ENCODE measurements around the gene MAD1L1.

MAD1L1 gene

DNA sequence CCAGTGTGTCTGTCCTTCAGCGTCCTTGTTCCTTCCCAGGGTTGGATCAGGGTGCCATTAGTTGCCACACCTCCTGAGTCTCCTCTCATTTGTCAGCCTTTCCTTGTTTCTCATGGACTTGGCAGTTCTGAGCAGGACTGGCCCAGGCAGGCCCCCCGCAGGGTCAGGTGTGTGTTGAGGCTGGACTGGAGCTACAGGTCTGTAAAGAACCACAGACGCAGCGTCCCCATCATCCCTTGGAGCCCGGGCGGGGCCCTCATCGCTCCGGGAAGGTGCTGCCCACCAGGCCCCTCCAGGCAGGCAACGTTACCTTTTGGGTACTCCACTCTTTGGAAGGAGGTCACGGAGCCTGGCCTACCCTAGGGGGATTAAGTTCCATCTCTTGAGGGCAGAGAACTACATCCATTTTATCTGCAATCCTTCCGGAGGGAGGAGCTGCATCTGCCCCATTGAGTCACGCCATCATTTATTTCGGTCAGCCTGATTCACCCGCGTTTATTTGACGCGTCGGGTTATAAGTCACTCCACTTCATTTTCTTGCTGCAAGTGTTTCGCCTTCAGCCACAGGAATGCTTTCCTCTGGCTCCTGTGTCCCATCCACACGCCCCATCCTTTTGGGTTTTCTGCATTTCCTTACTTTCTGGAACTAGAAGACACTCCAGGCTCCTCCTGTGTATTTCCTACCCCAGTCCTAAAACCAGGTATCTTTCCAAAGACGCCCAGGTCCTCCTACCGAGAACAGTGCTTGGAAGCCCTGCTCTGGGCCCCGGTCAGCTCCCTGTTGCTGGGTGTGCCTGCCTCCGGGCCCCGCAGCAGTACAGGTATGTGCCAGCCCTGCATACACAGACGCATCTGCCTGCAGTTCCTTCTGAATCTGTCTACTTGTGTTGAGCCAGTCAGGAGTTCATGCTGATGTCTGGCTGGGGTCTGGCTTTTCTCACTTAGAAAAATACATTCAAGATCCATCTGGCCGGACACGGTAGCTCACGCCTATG lies 141.9 kb downstream of the MAD1L1 start:
- no peak for DNase-seq (ENCODE audit: low read depth in 2 of 3, low spot score in 1 of 3)

DNA sequence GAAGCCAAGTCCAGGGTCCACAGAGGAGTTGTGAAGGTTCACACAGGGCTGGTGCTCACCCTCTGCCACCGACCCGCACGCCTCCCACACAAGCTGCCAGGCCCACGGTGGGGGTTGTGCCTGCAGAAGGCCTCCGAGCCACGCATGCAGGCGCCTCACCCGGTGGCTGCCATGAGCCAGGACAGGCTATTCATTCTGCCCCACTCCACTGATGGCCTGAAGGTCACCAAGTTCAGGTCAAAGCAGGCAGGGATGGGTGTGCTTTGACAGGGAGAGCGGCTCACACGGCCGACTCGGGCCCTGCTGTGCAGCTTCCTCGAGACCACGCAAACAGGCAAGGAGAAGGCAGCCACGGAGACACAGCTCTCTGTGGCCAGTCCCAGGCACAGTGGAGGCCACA lies 143.9 kb downstream of the MAD1L1 start:
- no peak for DNase-seq (ENCODE audit: low read depth in 2 of 3, low spot score in 1 of 3)

DNA sequence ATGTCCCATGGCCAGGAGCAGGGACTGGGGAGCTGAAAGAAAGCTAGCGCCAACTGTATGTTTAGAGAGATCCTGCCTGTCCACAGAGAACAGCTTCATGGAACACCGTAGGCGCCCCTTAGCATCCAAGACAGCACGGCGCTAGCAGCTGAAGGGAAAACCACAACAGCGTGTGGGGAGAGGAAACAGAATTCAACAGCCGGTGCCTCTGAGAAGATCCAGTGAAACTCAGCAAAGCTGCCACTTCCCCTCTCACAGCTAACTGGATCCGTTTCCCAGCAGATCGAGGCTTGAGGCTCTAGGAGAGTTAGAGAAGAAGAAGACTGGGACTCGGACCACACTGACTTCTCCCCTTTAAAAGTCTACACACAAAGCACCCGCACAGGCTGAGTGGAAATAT lies 145.0 kb downstream of the MAD1L1 start:
- DNase-seq (ENCODE audit: low read depth in 2 of 3, low spot score in 1 of 3): no peak

DNA sequence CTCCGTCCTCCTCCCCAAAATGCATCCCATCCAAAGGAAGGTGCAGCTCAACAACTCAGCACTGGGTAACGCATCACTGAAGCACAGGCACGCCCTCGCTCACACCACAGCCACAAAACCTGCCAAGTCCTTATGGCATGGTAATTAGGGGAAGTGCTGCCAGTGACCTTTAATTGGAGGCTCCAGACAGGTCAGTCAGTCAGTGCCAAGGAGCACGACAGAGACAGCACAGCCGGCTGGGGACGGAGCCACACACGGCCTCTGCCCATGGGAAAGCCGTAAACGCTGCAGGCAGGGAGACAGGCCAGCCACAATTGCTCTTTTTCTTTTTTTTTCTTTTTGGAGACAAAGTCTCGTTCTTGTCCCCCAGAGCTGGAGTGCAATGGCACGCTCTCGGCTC lies 146.5 kb downstream of the MAD1L1 start:
- DNase-seq (ENCODE audit: low read depth in 2 of 3, low spot score in 1 of 3): no peak

DNA sequence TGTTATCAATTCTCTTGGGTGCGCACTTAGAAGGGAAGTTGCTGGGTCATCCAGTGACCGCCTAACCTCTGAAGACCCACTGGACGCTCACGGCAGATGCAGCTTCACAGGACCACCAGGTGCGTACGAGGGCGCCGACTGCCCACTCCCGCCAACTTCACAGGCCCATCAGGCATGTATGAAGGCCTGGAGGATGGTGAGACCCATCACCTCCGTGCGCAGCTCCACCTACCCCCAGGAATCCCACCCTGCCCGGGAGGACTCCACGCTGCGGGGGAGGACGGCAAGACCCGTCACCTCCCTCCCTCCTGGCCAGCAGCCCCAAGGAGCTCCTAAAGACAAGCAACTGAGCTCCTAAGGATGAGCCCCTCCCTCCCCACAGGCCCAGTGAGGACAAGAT lies 146.9 kb downstream of the MAD1L1 start:
- DNase-seq (ENCODE audit: low read depth in 2 of 3, low spot score in 1 of 3): no peak

DNA sequence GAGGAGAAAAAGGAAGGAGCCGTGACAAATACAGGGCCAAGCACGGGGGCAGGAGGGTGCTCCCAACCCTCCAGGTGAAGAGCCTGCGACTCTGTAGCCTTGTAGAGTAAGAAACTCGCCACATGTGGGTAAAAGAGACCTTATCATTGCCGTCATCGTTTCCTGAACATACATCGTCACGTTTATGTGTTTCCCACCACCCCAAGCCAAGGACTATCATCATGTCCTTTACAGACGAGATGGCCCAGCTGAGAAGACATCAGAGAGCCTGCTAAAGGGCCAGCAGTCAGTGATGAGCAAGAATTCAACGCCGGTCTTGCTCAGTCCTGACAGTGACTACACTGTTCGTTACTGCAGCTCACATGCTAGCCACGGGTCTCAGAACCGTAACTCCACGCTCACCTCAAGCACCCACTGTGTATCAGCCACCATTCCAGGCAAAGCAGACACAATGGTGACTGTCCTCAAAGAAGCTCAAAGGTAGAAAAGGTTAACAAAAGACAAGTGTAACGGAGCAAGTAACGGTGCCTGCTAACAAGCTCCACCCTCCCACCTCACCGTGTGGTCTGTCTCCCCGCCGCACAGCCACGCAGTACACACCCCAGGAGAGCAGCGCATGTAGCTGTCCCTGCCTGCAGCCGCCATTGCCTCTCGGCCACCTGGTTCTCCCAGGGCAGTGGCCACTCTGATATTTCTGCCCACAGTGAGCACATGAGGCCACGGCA lies 147.8 kb downstream of the MAD1L1 start:
- DNase-seq (ENCODE audit: low read depth in 2 of 3, low spot score in 1 of 3): no peak

DNA sequence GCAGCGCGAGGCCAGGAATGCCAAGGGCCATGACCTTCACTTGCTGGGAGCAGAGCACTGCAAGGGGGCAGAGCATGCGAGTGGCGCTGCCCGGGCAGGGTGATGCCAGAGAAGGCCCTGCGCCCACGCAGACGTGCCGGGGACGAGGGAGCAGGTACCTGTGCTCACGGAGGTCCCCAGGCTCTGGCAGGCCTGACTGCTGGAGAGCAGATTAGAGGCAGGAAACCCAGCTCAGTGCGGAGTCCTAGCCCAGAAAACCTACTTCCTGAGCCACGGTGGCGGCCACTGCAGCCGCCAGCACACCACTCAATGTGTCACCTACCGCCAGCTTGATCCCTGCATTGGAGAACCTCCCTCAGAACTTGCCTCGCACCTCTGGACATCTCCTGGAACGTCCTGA lies 148.4 kb downstream of the MAD1L1 start:
- no peak for DNase-seq (ENCODE audit: low read depth in 2 of 3, low spot score in 1 of 3)

DNA sequence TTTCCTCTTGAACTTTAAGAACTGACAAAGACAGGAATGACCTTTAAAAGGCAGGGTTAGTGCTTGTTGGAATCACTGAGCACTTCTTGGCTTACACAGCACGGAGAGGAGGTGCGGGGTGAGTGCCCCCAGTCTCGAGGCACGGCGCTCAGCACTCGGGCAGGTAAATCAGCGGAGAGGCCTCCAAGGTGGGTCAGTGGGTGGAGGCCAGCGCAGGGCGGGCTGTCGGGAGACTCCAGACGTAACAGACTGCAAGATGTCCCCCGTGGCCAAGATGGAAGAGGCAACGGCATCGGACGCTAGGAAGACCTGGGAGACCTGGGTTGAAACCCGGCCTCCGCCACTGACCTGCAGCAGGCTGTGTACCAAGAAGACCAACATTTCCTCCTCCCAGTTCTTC lies 149.4 kb downstream of the MAD1L1 start:
- no peak for DNase-seq (ENCODE audit: low read depth in 2 of 3, low spot score in 1 of 3)

DNA sequence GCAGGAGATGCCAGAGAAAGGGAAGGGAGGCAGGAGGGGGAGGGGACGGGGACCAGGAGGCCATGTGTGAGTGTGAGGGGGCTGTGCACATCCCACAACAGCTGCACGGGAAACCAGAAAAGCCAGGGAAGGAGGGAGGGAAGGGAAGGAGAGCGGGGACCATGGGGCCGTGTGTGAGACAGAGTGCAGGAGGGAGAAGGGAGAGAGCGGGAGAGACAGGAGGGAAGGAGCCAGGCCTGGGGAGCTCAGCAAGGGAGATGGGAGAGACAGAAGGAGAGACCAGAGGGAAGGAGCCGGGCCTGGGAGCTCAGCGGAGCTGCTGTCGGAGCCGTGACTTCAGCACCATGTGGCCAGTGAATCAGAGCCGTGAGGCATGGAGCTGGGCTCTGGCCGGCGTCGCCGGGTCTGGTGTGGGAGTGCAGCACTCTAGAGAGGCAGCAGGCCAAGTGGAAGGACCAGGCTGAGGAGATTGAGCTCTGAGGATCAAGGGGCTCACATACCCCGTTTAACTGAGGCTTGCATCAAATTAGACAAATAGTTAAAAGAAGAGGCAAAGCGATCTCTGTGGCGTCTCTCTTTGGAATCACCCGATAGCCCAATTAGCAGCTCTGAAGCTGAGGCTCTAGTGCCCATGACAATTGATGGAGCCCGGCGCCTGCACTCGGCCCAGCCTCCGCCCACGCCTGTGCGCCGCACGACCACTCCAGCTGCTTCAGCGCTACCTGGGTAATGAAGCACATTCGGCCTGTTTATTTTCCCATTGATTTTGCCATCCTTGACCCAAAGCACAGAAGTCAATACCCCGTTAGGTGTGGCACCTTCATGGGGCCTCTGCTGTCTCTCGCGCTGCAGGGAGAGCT lies 150.4 kb downstream of the MAD1L1 start:
- DNase-seq (ENCODE audit: low read depth in 2 of 3, low spot score in 1 of 3): no peak

DNA sequence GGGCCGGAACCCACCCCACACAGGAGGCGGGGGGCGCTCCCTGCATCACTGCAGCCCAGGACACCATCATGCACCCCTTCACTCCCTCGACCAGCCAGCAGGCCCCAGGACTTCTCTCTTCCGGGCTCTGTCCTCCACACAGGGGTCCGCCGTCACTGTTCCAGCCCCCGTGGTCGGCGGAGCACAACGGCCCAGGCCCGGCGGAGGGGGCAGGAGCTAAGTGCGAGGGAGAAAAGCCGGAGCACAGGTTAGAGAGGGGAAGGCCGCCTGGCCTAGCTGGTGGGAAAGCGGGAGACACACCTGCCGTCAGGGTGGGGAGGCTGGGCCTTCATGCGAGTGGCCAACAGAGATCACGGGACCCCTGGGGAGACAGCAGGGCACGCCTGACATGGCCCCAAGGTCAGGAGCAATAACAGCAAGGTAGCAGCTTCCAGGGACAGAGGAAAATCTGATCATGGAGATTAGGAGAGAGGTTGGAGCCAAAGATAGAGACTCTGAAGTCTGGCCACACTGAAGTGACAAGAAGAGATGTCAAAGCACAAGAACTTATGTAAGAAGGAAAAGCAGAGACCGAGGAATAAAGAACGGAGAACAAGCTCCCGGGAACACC lies 151.1 kb downstream of the MAD1L1 start:
- no peak for DNase-seq (ENCODE audit: low read depth in 2 of 3, low spot score in 1 of 3)

DNA sequence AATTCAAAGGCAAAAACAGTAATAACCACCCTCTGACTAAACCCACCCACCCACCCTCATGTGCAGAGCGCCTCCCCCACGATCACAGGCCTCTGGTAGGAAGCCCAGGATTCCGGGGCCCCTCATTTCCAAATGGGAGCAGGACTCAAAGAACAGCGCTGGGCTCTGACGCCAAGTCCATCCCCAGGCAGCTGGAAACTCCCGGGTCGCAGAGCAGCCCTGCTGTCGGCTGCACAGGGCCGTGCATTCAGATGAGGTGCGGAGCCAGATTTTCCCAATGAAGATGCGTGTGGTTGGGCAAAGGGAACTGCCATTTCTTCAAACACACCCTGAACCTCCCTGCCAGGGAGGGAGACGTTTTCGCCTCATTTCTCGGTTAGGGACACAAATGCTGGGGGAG lies 152.3 kb downstream of the MAD1L1 start:
- no peak for DNase-seq (ENCODE audit: low read depth in 2 of 3, low spot score in 1 of 3)

DNA sequence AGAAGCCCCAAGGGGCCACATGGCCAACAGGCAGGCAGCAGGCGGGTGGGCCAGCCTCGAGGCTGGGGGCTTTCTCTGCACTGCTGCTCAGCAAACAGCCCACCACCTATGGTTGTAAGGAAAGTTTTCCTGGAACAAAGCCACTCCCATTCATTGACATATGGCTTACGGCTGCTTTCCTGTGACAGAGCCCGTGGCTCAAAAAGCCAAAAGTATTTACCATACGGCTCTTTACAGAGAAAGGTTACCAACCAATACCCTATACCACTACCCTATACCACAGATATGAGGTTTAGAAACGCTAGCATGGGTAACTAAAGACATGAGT lies 152.7 kb downstream of the MAD1L1 start:
- no peak for DNase-seq (ENCODE audit: low read depth in 2 of 3, low spot score in 1 of 3)

DNA sequence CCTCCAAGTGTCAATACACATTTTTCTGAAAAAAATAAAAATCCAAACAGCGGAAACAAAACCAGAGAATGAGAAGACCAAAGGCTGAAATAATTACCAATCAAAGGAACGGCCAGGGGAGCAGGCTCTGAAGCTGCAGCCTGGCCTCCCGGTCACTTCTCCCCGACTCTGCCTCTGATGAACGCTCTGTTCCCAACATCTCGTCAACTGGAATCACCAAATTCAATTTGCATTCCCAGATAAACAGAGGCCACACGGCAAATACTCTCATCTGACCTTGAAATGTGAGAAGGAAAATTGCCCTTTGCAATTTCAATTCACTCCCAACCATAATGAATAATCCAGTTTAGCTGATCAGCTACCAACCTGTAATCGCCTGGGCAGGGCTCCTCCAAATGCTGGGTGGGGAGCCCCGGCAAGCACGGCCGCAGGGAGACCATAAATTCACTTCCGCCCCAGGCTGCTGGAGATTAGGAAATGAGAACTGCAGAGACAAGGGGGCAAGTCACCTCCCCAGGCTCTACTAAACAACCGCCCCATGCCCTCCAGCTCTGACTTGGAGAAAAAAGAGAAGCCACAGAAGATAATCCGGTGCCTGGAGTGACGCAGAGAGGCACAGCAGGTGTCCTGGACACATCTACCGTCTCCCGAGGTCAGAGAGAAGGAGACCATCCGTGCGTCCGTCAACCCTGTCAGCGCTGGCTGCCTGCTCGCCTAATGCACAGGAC lies 153.2 kb downstream of the MAD1L1 start:
- DNase-seq (ENCODE audit: low read depth in 2 of 3, low spot score in 1 of 3): no peak

DNA sequence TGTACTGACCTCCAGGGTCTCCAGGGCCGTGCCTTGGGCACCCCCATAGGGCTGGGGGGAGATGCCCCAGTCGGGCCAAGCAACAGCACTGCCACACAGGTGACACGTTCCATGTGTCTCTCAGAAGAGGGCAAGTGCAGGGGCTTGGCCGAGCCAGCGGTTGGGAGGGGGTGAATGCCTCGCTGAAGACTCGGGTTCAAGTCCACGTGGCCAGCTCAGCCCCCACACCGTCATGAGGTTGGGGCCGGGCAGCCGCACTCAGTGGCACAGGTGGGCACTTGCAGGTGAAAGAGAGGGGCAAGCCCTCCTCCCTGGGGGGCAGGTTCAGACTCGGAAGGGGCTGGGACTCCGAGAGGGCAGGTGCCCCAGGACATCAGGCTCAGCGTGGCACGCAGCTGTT lies 153.8 kb downstream of the MAD1L1 start:
- no peak for DNase-seq (ENCODE audit: low read depth in 2 of 3, low spot score in 1 of 3)

DNA sequence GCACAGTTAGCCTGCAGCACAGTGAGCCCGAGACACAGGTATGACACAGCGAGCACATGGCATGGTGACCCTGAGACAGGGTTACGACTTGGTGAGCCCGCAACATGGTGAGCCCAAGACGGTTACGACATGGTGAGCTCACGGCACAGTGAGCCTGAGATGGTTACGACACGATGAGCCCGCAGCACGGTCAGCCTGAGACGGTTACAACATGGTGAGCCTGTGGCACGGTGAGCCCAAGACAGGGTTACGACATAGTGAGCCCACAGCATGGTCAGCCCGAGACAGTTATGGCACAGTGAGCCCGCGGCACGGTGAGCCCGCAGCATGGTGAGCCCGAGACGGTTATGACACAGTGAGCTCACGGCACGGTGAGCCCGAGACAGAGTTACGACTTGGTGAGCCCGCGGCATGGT lies 156.1 kb downstream of the MAD1L1 start:
- DNase-seq (ENCODE audit: low read depth in 2 of 3, low spot score in 1 of 3): no peak

DNA sequence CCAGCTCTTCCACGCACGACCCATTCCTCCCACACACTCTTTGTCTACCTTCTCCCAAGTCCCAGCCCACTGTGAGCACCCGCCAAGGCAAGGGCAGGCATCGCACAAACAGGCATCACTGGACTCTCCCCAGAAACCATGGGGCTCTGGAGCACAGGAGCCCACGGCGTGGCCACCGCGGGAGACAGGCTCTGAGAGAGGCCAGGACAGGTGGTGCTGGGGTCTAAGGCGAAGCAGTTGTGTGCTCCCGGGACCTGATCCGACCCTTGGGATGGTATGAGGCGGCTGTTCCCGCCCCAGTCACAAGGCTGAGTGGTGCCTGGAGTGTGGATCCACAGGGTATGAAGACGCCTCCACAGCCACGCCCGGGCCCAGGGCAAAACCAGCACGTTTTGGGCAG lies 156.9 kb downstream of the MAD1L1 start:
- DNase-seq (ENCODE audit: low read depth in 2 of 3, low spot score in 1 of 3): no peak

DNA sequence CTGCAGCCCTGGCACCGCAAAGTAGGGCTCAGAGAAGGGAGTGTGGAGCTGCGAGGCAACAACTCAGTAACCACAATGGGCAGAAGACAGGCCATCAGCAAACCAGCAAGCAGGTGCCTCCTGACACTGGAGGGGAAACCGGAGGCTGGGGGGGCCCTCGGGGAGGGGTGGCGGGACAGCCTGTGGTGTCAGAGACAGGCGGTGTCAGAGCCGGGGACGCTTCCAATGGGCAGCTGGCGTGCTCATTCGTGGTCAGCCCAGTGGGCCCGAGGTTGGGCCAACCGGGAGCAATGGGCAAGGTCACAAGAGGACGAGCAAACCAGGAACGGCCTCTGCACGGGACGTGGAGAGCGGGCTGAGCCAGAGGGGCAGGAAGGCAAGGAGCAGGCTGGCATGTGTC lies 158.1 kb downstream of the MAD1L1 start:
- DNase-seq (ENCODE audit: low read depth in 2 of 3, low spot score in 1 of 3): no peak

DNA sequence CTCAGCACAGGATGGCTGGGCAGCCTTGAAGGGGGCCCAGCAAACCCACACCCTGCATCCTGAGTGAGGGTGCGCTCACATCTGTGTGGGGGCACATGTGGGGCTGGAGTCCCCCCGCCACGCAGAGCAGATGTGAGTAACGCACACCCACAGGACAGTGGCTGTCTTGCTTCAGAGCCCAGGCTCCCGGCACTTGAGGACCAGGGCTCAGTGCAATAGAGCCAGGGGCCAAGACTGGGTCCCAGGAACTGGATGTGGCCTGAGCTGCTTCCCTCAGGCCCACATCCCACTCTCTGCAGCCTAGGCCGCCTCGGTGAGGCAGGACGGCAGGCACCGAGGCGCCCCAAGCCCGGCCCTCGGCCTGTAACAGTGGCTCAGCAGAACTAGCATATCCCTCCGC lies 159.9 kb downstream of the MAD1L1 start:
- no peak for DNase-seq (ENCODE audit: low read depth in 2 of 3, low spot score in 1 of 3)

DNA sequence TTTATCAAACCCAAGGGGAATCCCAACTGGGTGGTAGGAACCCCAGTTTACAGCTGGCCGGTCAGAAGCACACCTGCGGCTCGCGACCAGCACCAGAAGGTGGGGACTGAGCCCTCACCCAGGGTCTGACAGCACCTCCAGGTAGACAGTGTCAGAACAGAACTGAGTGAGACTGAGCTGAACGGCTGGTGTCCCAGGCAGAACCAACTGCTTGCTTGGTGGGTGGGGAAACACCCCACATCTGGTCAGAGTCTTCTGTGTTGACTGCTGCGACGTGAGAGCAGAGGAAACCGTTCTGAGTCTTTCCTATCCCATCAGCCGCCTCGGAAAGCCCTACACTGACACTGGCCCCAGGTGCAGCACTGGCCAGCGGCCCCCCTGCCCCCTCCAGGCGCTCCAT lies 160.7 kb downstream of the MAD1L1 start:
- DNase-seq (ENCODE audit: low read depth in 2 of 3, low spot score in 1 of 3): no peak

DNA sequence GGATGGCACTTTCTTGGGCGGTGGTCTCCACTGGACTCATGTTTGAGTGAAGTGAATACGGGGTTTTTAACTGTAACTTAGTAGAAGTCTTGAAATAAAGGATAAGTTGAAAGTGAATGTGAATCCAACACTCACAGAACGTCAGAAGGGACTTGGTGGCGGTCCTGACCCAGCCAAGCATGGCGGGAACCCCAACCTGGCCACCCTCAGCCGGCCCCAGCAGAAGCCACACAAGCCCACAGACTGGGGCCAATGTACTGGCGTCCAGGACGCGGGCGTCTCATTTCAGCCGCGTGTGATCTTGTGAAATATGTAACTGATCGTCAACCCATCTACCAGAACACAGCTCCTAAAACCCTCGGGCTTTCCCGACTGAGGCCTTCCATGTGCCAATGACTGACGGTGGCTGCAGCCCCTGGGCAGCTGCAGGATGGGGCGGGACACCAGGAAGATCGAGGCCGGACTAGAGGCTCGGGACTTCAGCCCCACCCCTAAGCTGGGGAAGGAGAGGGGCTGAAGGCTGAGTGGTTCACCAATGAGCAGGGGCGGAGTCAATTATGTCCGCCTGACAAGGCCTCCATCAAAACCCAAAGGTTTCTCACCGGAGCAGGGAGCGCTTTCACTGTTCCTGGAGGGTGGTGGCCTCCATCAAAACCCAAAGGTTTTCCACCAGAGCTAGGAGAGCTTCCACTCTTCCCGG lies 161.5 kb downstream of the MAD1L1 start:
- no peak for DNase-seq (ENCODE audit: low read depth in 2 of 3, low spot score in 1 of 3)

Data from stimulated activated CD4-positive, alpha-beta T cell treated with anti-CD3 and anti-CD28 coated beads, Interleukin-12 subunit alpha, Interleukin-12 subunit beta, amount 100 ng/mL, for 48 hours (primary cell).